Measurements from ENCODE around the gene CFAP97D2. TPM values are rescaled to one million over a fixed set of nuclear protein-coding genes. Genes with fewer than 3 reads are reported as not detected.

Gene CFAP97D2
- total RNA-seq, 1 experiment from 2014 or later: not detected

GRCh38 chr13:114226699-114227323 is 47.8 kb downstream of the CFAP97D2 start (continued):
- peak; percentile 46; the same call in 1 of the 2 replicates for TF ChIP-seq TEAD1 (CRISPR knock-in tag; IDR thresholded peaks at IDR 0.05)
- TF ChIP-seq SP1 (CRISPR knock-in tag; conservative IDR thresholded peaks at IDR 0.05): peak; percentile 72
- TF ChIP-seq FOXJ3 (CRISPR knock-in tag; IDR thresholded peaks at IDR 0.05; ENCODE audit: borderline replicate concordance): no peak
- TF ChIP-seq FOXP4 (CRISPR knock-in tag; IDR thresholded peaks at IDR 0.05): no peak
- TF ChIP-seq MAX (CRISPR knock-in tag; IDR thresholded peaks at IDR 0.05): peak; percentile 66
- no peak for TF ChIP-seq NFE2L1 (CRISPR knock-in tag; IDR thresholded peaks at IDR 0.05)
- TF ChIP-seq FOXP1 (CRISPR knock-in tag; IDR thresholded peaks at IDR 0.05; ENCODE audit: borderline replicate concordance): 0 out of 2 replicates have a peak, but pooled peaks have one; percentile 58
- TF ChIP-seq E2F5 (CRISPR knock-in tag; IDR thresholded peaks at IDR 0.05): 0 out of 2 replicates have a peak, but pooled peaks have one; percentile 25
- TF ChIP-seq FOXK1 (CRISPR knock-in tag; IDR thresholded peaks at IDR 0.05): 0 out of 2 replicates have a peak, but pooled peaks have one; percentile 24
- peak; percentile 66; the same call in 1 of the 2 replicates for TF ChIP-seq ETV6 (CRISPR knock-in tag; IDR thresholded peaks at IDR 0.05)
- TF ChIP-seq ZMAT4 (CRISPR knock-in tag; IDR thresholded peaks at IDR 0.05): no peak

GRCh38 chr13:114227528-114227927 is 48.5 kb downstream of the CFAP97D2 start:
- ATAC-seq: no peak
- Mint-ChIP-seq H3K36me3 (no peaks in the 10 kb centered on the region), H3K27me3 (ENCODE audit: low read depth) (peaks cover 4% of the 10 kb centered on the region; the same call in 1 of the 2 replicates), H3K27ac (0 out of 2 replicates have a peak overlapping the region, but pooled peaks have one; percentile 6), H3K9me3 (no peaks in the 10 kb centered on the region), H3K4me3 (no peak overlapping the region), H3K4me1 (peaks cover 63% of the 10 kb centered on the region)
- DNase-seq (ENCODE audit: low spot score): no peak
- CTCF ChIA-PET: interaction anchor here (1.7 kb wide), 2 partner anchors 115 to 211 kb away, joined by 5 to 12 read pairs; no protein-coding TSS in a partner anchor
- POLR2A ChIA-PET: no interaction called here
- TF ChIP-seq HMGA2 (CRISPR knock-in tag; IDR thresholded peaks at IDR 0.05) (no peak), ZNF396 (CRISPR knock-in tag; IDR thresholded peaks at IDR 0.05; ENCODE audit: borderline replicate concordance) (no peak), PRDM15 (CRISPR knock-in tag; IDR thresholded peaks at IDR 0.05) (no peak), ATF6 (CRISPR knock-in tag; IDR thresholded peaks at IDR 0.05) (no peak), ZNF219 (CRISPR knock-in tag; IDR thresholded peaks at IDR 0.05; ENCODE audit: borderline replicate concordance) (no peak), AFF4 (CRISPR knock-in tag; IDR thresholded peaks at IDR 0.05; ENCODE audit: borderline replicate concordance) (no peak), ATF2 (CRISPR knock-in tag; IDR thresholded peaks at IDR 0.05; ENCODE audit: borderline replicate concordance, low read depth) (no peak), ESRRA (CRISPR knock-in tag; IDR thresholded peaks at IDR 0.05; ENCODE audit: borderline replicate concordance) (no peak), E2F5 (CRISPR knock-in tag; IDR thresholded peaks at IDR 0.05) (no peak)

Measured in WTC11 (cell line).